ENCODE measurements around the gene GATA3.
A peak's percentile ranks its signal among the peaks of the same experiment; 100 is the strongest.

GATA3 gene

DNA sequence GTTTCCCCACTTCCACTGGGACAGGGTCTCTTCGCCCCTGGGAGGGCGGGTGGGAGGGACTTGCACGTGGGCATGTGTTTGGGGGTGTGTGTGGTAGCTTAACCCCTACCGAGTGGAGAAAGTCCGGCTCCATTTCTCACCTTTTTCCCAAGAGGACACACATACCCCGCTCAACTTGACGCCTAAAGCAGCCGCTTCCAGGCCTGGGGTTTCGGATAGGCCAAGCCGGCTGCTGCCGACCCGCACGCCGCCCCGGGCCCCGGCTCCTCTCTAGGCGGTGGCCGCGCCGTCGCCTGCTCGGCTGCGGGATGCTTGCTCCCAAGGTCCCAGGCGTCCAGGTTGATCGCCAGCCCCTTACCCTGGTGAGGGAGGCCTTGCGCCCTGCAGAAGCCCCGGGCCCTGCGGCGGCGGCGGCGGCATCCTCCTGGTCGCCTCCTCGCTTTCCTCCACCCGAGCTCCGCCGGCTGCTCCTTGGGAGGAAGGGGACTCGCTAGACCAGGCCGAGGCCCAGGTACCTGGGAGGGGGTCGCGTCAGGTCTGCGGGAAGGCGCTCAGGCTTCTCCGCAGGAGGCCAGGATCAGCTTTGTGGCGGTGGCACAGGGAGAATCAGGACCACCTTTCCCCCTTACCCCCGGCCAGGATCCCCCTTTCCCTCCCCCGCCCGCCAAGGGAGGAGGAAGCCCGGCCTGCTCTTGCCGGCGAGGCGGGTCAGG is 3.2 kb upstream of the GATA3 start:
- DNase-seq, result no peak

DNA sequence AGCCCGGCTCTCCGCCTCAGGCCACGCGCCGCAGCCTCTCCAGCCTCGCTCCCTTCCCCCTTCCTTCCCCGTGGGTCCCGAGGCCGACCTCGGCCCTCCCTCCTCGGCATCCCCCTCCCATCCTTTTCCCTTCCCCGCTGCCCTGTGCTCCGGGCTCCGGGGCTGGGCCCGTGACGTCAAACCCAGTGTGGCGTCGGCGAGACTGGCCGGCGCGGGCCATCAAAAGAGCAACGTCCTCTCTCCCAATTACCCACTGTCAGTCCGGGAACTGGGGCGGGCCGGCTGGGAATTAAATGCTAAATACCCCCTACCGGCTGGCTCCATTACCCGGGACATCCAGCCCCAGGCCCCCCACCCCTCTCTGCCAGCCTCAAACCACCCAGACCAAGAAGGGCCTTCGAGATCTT is 2.6 kb upstream of the GATA3 start:
- DNase-seq, result no peak

DNA sequence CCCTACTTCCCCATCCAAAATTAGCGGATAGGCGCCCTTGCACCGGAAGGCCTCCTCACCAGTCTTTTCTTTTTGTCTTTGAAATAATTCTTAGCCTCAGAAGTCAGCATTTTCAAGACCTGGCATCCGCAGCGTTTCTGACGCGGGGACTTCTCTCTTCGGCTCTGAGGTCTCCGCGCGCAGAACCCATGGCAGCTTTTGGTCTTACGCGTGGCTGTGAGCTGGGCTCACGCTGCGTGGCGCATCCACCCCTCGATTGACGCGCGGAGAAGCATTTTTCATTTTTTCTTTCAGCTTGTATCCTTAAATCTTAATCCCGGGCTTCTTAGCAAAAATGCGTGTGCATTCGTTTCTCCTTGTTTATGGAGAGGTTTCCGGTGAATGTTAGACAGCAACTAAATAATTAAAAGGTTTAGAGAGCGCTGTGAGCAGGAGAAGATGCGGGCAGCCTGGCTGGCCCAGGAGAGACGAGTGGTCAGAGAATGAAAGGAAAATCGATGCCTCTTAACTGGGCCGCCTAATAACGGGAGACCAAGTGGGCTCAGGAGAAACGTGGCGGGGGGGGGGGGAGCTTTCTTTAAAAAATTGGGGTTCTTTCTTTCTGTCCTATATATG is 2.0 kb upstream of the GATA3 start:
- DNase-seq, result no peak

DNA sequence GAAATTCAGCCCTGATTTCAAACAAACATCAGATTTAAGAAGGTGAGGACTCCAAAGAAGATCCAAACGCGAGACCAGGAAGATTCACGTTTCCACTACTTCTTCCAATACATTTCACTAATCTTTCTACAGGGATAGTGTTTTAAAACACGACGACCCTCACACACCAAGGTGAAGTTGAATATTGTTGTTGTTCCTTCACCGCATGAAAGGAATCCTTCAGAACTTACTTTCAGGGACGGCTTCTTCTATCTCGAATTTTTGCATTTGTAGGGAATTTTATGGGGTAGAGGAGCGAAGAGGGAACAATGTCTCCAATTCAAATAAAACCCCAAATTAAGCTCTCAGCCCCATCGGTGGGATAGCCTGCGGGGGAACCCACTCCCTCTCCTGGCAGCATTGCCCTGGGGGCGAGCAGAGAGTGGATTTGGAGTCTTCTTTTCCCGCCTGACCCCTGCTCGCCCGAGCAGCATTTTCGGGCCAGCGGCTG is 1.5 kb upstream of the GATA3 start:
- DNase-seq, result no peak

DNA sequence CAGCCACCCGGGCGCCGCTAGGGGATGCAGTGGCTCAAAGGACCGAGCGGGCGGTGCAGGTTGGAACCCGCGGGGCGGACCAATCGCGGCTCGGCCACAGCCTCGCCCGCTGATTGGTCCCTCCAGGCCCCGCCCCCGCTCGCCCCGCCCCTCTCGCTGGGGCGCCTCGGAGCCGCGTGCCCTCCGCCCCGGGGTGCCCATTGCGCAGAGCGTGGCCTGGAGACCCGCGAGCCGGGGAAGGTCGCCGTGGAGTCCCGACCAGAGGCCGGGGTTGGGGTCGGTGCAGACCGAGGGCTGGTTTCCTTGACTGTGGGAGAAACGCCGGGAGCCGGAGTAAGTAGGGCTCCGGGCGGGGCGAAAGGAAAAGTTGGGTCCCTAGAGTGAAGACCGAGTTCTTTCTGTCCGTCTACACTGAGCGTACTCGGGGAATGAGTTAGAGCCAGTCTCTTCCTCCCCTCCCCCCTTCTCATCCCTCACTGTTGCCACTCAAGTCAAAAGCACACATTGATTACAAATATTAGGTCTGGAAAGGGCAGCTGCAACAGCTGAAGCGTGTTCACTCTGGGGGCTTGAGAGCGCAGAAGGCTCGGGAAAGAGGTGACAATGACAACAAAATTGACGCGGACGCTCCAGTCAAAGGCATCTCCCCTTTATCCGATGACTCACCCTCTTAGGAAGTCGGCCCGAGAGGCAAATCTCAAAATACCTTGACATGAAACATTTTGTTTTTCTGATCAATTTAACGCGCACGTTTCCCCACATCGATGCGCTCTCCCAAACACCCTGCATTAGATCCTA is 843 bp upstream of the GATA3 start:
- DNase-seq, result peak; percentile 86 to 95 (median 90)

DNA sequence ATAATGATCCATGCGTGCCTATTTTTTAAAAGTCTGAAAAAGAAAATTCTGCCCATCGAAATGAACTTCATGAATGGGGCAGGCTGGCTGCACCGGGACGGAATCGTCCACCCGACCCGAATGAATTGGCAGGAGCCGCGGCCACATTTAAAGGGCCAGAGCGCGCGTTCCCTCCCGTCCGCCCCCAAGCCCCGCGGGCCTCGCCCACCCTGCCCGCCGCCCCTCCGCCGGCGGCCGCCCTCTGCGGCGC is 319 bp upstream of the GATA3 start:
- DNase-seq, result no peak

DNA sequence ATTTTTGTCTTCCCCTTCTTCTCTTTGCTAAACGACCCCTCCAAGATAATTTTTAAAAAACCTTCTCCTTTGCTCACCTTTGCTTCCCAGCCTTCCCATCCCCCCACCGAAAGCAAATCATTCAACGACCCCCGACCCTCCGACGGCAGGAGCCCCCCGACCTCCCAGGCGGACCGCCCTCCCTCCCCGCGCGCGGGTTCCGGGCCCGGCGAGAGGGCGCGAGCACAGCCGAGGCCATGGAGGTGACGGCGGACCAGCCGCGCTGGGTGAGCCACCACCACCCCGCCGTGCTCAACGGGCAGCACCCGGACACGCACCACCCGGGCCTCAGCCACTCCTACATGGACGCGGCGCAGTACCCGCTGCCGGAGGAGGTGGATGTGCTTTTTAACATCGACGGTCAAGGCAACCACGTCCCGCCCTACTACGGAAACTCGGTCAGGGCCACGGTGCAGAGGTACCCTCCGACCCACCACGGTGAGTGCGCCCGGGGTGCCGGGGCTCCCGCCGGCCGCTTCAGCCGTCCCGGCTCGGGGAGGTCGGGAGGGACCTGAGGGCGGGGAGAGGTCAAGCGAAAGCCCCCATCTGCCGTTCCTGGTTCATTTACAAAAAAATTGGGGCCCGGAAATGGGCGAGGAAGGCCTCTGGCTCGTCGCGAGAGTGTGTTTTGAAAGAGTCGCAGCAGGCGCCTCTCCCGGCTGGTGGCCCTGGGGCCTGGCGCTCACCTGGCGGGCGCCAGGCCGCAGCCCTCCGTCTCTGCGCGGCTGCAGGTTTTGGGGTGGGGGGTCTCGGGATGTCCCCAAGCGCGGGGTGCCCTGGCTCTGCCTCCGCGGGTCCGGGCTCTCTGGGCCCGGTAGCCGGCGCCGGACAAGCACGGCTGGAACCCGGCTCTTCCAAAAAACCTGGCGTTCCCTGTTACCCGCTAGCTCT is 1.2 kb downstream of the GATA3 start:
- DNase-seq, result peak in 1 of 4 experiments; percentile 24

DNA sequence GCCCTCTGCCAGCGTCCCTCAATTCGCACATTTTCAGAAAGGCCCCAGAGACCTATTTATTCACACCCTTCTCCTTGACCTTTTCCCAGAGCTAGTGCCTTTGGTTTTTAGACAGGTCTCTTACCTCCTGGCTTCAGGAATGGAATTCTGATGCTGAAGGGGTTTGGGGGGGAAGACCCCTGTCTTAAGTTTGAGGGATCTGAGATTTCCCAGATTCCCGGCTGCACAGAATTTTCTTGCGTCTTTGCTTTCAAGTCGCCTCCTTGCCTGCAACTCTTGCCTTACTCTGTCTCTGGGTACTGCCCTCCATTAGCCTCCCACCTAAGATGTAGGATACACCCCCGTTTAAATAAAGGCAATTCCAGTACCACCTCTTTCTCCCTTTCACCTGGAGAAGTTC is 1.9 kb downstream of the GATA3 start:
- DNase-seq, result no peak

DNA sequence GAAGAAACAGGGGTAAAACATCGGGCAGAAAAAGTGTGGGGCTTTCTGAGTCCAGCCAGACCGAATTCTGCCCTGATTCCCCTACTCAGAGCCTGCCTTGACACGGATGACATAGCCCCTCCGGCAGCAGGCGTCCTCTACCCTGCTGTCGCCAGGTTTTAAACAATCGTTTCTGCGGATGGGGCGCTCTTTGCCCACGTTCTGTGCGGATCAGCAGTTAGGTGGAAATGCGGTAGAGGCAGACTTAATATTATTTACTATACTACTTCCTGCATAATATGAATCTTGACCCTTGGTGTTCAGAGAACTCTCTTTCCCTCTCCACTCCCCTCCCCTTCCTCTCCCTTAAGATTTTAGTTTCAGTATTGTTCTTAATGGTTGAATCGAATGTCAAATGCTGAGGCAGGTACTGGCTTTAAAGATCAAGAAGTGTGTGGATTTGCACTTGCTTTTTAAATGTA is 2.4 kb downstream of the GATA3 start:
- peak in 2 of 4 experiments; percentile 24 to 34 for DNase-seq

DNA sequence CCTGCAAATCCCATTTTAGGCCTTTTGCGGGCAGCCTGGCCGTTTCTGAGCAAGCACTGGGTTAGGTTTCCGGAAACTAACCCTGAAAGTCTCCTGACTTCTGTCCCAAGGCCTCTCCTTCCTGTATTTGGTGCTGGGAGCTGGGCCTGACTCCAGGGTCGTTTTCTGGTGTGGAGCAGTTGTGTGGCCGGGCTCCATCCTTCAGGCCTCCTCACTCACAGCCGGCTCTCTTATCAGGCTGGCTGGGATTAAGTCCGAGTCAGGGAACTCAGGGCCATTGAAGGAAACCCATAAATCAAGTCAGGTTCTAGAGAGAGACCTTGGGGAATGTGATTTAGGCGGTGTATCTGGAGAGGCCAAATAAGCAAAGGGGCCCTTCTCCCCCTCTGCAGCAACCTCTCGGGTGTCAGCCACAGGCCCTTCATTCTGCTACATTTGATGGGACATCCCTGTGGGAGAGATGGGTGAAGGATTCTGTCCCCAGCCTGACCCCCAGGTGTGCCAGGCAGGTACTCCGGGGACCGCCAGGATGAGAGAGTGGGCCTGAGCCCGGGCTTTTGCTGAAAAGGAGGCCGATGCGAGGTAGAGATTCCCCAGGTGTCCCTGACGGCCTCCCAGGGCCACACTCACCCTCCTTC is 3.3 kb downstream of the GATA3 start:
- DNase-seq, result no peak

DNA sequence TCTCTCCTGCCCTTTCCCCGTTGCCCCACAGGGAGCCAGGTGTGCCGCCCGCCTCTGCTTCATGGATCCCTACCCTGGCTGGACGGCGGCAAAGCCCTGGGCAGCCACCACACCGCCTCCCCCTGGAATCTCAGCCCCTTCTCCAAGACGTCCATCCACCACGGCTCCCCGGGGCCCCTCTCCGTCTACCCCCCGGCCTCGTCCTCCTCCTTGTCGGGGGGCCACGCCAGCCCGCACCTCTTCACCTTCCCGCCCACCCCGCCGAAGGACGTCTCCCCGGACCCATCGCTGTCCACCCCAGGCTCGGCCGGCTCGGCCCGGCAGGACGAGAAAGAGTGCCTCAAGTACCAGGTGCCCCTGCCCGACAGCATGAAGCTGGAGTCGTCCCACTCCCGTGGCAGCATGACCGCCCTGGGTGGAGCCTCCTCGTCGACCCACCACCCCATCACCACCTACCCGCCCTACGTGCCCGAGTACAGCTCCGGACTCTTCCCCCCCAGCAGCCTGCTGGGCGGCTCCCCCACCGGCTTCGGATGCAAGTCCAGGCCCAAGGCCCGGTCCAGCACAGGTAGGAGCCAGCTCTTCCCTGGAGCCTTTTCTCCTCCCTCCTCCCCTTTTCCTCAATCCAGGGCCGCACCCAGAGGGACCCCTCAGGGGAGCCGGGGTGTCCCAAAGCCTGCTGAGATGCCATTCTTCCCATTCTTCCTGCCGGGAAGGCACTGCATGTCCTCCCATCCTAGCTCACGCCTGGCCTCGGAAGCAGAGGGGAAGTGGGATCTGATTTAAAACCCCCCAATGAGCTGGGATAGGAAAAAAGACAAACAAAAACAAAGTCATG is 4.0 kb downstream of the GATA3 start:
- DNase-seq, result no peak

DNA sequence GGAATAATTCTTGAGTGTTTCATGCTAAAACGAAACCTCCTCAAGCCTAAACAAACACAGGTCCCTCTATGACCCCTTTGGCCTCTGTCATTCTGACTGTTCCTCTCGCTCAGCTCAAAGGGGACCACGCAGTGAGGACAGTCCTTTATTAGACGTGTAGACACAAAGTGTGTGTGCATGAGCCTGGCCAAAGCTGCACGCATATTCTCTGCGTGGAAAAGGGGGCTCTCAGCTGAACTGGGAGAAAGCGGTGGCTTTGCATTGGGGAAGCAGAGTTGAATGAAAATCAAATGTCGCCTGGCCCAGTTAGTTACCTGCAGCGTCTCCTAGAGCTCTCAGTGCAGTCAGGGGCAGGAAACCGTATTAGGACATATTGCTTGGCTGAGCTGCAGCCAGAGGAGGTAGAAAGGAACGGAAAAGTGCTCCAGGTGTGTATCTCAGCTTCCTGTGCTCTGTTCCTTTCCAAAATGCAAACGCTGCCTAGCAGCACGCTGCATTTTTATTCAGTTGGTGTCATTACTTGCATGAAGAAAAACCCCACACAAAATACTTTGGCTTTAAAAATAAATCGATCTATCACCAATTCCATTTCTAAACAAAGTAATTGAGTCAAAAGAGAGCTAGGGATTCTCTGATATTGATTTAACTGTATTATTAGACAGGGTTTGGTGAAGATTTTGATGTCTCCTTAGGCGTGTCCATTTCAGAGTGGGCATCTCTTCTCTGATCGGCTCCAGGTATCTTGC is 4.9 kb downstream of the GATA3 start:
- no peak for DNase-seq

DNA sequence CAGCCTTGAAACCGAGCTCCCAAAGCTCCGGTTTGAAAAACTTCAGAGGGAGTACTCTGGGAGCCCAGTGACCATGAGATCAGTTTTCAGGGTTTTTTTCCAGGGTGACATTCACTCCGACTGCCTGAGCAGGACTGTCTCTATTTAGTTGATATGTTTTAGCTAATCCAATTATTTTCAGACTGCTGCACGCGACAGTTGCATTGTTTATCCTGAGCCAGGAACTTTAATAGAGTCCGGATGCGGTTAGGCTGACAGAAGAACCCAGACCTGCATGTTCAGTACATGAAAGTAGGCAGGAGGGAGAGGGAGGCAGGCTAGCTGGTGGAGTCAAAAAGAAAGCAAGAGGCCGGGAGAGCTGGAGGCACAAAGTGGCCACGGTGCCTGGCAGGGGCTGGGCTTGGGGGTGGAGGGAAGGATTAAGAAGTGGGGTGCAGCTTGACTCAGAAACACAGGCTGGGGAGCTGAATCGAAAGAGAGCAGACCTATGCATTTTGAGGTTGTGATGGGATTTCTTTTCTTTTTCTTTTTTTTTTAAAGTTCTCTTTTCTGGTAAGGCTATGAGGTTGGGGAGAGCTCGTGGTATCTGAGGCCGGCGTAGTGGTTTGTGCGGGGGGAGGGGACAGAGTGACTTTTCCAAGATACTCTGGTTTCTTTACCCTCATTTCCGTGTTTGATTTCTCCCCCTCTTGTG is 5.7 kb downstream of the GATA3 start:
- peak in 1 of 4 experiments; percentile 25 for DNase-seq

DNA sequence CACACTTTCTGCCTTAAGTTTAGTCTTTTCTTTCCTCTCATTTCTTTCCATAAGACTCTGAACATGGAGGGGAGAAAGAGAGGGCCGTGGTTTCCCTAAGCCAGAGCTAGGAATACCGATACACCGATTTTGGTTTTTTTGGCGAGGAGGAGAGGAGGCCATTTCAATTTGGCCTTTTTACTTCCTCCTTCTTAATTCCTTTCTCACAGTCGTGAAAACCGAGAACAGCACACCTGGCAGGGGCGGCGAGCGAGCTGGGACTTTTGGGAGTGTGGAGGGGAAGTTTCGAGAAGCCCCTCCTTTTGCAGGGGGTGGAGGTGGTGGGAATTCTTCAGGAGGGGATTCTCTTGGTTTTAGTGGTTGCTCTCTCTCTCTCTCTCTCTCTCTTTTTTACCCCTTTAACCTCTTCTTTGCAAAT is 6.2 kb downstream of the GATA3 start:
- DNase-seq, result no peak

DNA sequence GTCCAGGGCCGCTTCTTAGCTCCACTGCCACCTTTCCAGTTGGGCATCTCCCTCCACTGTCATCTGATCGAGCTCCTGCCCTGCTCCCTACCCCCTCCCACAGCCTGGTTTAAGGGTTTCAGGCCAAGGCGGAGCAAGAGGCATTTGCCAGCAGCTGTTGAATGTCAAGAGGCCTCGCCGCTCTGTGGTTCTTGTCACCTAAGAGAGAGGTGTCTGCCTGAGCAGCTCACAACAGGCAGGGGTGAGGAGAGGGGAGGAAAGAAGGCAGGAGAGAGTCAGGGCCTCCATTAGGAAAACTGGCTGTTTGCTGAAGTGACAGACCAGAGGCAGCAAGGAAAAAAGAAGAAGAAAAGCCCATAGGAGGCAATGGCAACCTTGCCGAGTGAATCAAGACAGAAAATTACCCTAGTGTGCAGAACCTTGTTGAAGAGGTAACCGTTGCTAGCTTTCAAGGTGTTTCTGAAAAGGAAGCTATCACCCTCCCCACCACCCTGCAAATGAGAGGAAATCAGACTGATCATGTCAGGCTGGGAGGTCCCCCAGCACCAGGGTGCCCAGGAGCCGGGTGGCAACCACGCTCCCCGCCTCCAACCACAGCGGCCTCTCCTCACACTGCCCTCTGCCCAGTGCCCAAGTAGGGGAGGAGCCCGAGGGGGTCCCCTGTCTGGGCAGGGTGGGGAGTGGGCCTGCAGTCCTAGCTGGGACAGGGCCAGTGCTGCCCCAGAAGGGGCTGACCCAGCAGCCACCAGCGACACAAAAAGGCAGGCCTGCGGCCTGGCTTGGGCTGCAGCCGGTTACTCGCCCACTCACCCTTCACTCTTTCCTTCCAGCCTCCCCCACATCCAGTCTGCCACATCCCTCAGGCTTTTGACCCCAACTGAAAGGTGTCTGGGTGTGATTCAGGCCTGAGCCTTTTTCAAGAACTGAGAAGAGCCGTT is 7.1 kb downstream of the GATA3 start:
- peak in 2 of 4 experiments; percentile 17 to 24 for DNase-seq

DNA sequence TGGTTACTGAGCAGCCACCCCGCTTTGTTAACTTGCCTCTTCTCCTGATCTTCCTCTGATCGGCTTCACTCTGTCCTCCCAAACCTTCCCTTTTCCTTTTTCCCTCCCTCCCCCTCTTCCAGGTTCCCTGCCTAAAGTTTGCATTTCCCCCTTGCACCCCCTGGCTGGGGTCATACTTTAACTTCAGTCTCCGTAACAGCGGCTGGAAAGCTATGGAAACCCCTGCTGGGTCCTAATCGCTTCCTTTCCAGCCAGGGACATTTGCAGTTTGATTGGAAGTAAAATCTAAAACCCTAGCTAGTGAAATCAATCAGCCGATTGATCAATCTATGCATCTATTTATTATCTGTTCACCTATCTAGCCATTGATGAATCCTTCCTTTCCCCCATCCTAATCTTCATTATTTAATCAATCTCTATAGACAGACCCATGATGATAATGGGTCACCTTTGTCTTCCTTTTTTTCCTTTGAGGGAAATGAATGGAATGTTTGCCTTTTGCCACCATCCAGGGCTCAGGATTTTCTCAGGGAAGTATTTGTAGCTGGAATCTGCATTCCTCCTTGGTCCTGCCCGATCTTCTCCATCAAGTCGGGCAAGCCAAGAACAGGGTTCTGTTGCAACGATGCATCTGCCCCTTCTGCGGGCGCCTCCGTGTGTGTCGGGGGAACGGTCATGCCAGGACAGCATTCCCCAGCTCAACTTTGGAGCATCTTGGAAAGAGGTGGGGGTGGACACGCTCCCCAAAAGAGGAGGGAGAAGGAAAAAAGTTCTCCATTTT is 8.8 kb downstream of the GATA3 start:
- DNase-seq, result no peak

DNA sequence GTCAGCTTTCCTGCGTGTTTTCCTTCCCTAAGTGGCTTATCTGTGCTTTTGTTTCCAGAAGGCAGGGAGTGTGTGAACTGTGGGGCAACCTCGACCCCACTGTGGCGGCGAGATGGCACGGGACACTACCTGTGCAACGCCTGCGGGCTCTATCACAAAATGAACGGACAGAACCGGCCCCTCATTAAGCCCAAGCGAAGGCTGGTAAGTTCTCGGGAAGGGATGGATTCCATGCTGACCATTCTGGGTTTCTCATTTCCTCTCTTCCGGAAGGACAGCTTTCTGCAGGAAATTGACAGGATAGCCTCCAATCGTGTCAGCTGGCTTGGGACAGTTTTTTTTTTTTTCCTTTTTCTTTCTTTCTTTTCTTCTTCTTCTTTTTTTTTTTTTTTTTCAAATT is 9.4 kb downstream of the GATA3 start:
- DNase-seq, result no peak

DNA sequence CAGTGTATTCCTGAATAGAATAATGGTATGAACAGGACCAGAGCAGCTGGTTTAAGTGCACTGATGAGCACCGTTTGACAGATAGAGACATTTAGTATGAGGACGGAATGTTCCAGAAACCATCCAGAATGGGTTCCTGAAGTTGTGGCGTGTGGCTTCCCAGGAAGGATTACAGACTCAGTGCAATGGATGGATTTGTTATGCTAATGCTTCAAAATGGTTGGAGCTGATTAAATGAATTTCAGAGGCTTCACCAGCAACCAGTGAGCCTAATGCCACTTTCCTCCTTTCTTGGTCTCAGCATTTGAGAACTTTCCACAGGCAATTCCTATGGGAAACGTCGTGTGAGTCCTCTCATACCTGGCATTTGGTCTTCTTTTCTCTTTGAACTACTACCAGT is 9.9 kb downstream of the GATA3 start:
- DNase-seq, result no peak
